Right lobe of liver (tissue), 4 donors: ENCODE results near the gene NBPF12.
"Not testable (repeated sequence)": the region's sequence is repeated elsewhere in the genome, so short reads cannot be mapped to it uniquely, and the experiment has no call there.

Experiments
- POLR2A ChIP-seq: fragments of 450-650 bp; IDR thresholded peaks from one replicate; pipeline ENCODE4 v1.6.1; 2017; ENCODE audit warnings: antibody characterized with exemption, mild to moderate bottlenecking
- TF ChIP-seq, protein P1 (sequence below), 4 donors: fragments of 200-600 bp in 3 of 4; fragments of 450-650 bp in 1 of 4; IDR thresholded peaks; one replicate each; pipeline versions ENCODE4 v1.5.1 to v1.8.0; 2016 to 2022; ENCODE audit warnings: antibody characterized with exemption in 4 of 4, mild to moderate bottlenecking in 2 of 4
- donor health status: DM: no; HTN: no; CAD: no.
- donor health status: DM: no; HTN: no; CAD: no.
- donor health status: DM: no; HTN: yes; CAD: no.

- TF ChIP-seq, protein P1, sequence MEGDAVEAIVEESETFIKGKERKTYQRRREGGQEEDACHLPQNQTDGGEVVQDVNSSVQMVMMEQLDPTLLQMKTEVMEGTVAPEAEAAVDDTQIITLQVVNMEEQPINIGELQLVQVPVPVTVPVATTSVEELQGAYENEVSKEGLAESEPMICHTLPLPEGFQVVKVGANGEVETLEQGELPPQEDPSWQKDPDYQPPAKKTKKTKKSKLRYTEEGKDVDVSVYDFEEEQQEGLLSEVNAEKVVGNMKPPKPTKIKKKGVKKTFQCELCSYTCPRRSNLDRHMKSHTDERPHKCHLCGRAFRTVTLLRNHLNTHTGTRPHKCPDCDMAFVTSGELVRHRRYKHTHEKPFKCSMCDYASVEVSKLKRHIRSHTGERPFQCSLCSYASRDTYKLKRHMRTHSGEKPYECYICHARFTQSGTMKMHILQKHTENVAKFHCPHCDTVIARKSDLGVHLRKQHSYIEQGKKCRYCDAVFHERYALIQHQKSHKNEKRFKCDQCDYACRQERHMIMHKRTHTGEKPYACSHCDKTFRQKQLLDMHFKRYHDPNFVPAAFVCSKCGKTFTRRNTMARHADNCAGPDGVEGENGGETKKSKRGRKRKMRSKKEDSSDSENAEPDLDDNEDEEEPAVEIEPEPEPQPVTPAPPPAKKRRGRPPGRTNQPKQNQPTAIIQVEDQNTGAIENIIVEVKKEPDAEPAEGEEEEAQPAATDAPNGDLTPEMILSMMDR (IDR thresholded peaks at IDR 0.05) = not testable (repeated sequence)
- TF ChIP-seq POLR2A = not testable (repeated sequence)
Observed at GRCh38 chr1:146989455-146989854, 51.3 kb downstream of the NBPF12 start.
